ENCODE results near the gene TFF2. TPM values are rescaled to one million over a fixed set of nuclear protein-coding genes. Genes with fewer than 3 reads are reported as not detected.

TFF2 gene
- total and polyA plus RNA-seq, 2 of the 4 experiments (the other 2 are of a cell fraction): not detected

DNA sequence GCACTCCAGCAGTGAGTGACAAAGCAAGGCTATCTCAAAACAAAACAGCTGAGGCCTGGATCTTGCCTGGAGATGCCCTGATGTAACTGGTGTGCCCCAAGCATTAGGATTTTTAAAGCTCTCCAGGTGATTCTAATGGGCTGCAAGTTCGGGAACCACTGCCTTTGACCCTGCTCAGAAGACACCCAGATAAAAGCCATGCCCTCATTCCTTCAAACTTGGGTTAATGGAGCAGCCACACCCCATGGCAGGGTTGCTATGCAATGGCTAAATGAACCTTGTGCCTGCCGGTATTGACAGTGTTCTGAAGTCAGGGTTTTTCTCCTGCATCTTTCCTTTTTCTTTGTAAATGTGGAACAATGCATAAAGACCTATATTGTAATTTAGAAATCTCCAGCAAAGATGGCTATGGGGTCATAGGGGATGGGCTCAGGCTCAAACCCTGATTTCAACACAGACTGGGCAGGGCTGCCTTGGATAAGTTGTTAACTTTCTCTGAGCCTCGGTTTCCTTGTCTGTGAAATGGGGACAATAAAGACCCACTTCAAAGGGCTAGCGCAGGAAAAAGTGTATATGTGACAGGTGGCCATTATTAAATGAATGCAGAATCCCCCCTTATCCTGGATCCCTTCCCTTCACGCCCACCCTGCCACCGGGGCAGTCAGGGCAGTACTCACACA, 36.0 kb downstream of the TFF2 start:
- intact Hi-C loops (cut with micrococcal nuclease) (no loop called here), dilution Hi-C loops (cut with HindIII; ENCODE audit: low sequenced_read_pairs, unreplicated experiment) (no loop called here), in situ Hi-C loops (cut with MboI; ENCODE audit: low sequenced_read_pairs) (no loop called here)
- H2BK5ac ChIP-seq (ENCODE audit: low read depth, low read length, poor library complexity, severe bottlenecking): no peak overlapping the region
- H3K56ac ChIP-seq (ENCODE audit: extremely low read depth, insufficient read depth, low read length): no peak overlapping the region
- H3K27ac ChIP-seq (ENCODE audit: insufficient read depth, low read length): no peak overlapping the region
- H3K4me3 ChIP-seq (ENCODE audit: insufficient read depth, low read depth, low read length): no peak overlapping the region
- H2AK9ac ChIP-seq (replicated peaks; ENCODE audit: low read depth, low read length, poor library complexity): no peak overlapping the region
- no peak overlapping the region for H4K8ac ChIP-seq (ENCODE audit: low read depth in 2 of 2, low read length in 2 of 2)
- H3K23ac ChIP-seq (ENCODE audit: low read depth, low read length): no peak overlapping the region
- no peak overlapping the region for H4K5ac ChIP-seq (ENCODE audit: low read depth, low read length)
- H2BK15ac ChIP-seq (ENCODE audit: low read depth, low read length): no peak overlapping the region
- no peak overlapping the region for H3K9ac ChIP-seq (ENCODE audit: low read depth, low read length)
- H3K4me1 ChIP-seq (ENCODE audit: control insufficient read depth, insufficient read depth, low read length): no peaks in the 10 kb centered on the region
- no peaks in the 10 kb centered on the region; the same call in 1 of the 2 replicates for H4K20me1 ChIP-seq (ENCODE audit: insufficient read depth, low read length)
- no peaks in the 10 kb centered on the region for H3K36me3 ChIP-seq (ENCODE audit: control insufficient read depth, insufficient read depth, low read length)
- H4K91ac ChIP-seq (ENCODE audit: insufficient read depth, low read depth, low read length): no peak overlapping the region
- H2BK20ac ChIP-seq (ENCODE audit: low read depth, low read length): no peak overlapping the region
- no peak overlapping the region for H3K18ac ChIP-seq (ENCODE audit: low read depth, low read length)
- no peak overlapping the region for H3K4me2 ChIP-seq (ENCODE audit: low read depth, low read length)
- TF ChIP-seq FOS (IDR thresholded peaks at IDR 0.05; ENCODE audit: low read depth, low read length) (no peak), BHLHE40 (IDR thresholded peaks at IDR 0.05; ENCODE audit: low read depth, low read length) (no peak), MXI1 (IDR thresholded peaks at IDR 0.05; ENCODE audit: borderline replicate concordance, low read depth, low read length) (no peak), NFE2L2 (IDR thresholded peaks at IDR 0.05; ENCODE audit: low read depth, low read length) (no peak)
- H3K9me3 ChIP-seq (ENCODE audit: control insufficient read depth, insufficient read depth, low read length): no peaks in the 10 kb centered on the region
- H3K14ac ChIP-seq (replicated peaks; ENCODE audit: low read depth, low read length): no peak overlapping the region
- BruUV-seq (replicated peaks): no TSS peak
- H2AK5ac ChIP-seq (ENCODE audit: low read depth, low read length): no peak overlapping the region
- ChIA-PET CTCF (interaction anchor here (0.8 kb wide), 1 partner anchor 56 kb away, joined by 3 read pairs; no protein-coding TSS in a partner anchor), POLR2A (ENCODE audit: unreplicated experiment) (no interaction called here)
- no peaks in the 10 kb centered on the region for H3K9me1 ChIP-seq (ENCODE audit: insufficient read depth, low read length)
- H3K27me3 ChIP-seq (ENCODE audit: control insufficient read depth, insufficient read depth, low read length): peaks cover 53% of the 10 kb centered on the region; the same call in 1 of the 2 replicates
- DNase-seq (no peak), ATAC-seq (ENCODE audit: low read depth) (no peak)
- H3K79me1 ChIP-seq (ENCODE audit: low read depth in 1 of 2, low read length in 2 of 2): no peaks in the 10 kb centered on the region
- no peak overlapping the region for H2BK120ac ChIP-seq (ENCODE audit: low read depth, low read length)
- no peak overlapping the region for H3K4ac ChIP-seq (ENCODE audit: low read depth, low read length)
- 100% methylated on average over 2 of the region's 6 CpGs; no CpG with 5 or more reads in 1 of the 2 experiments for WGBS, 2 experiments (ENCODE audit: extremely low coverage in 2 of 2, insufficient read length in 1 of 2)
- peak overlapping the region; percentile 56 for H2AFZ ChIP-seq (replicated peaks; ENCODE audit: low read length, poor library complexity)
